GM18870 (cell line): ENCODE measurements around the gene TBPL1.
"Not testable (repeated sequence)": the region's sequence is repeated elsewhere in the genome, so short reads cannot be mapped to it uniquely, and the experiment has no call there.

Experiments used
- ATAC-seq: cut with Tn5 transposase; IDR thresholded peaks from one replicate; pipeline ENCODE4 v1.9.1; 2021; ENCODE audit warnings: moderate library complexity; ENCODE audit not compliant: unreplicated experiment

The TBPL1 gene

GRCh38 chr6:133952815-133953633 is at the start of gene TBPL1:
Gene TBPL1 (plus strand): TSS chr6:133953224. CDS start chr6:133980126, 26,902 bp downstream.
- ATAC-seq = peak; percentile 86

GRCh38 chr6:133903855-133904254 is 49.2 kb upstream of the TBPL1 start:
- no peak for ATAC-seq

GRCh38 chr6:133906050-133906449 is 47.0 kb upstream of the TBPL1 start:
- no peak for ATAC-seq

GRCh38 chr6:133916650-133917151 is 36.3 kb upstream of the TBPL1 start:
- ATAC-seq = peak; percentile 82

- no peak for ATAC-seq
Observed at GRCh38 chr6:133917781-133918180, 35.2 kb upstream of the TBPL1 start.

- no peak for ATAC-seq
Observed at GRCh38 chr6:133918208-133918930, 34.7 kb upstream of the TBPL1 start.

- no peak for ATAC-seq
Observed at GRCh38 chr6:133919362-133919761, 33.7 kb upstream of the TBPL1 start.

GRCh38 chr6:133921249-133921859 is 31.7 kb upstream of the TBPL1 start:
- peak; percentile 36 for ATAC-seq

- peak; percentile 95 for ATAC-seq
Observed at GRCh38 chr6:133923938-133924593, 29.0 kb upstream of the TBPL1 start.

- ATAC-seq = not testable (repeated sequence)
Observed at GRCh38 chr6:133931221-133931620, 21.8 kb upstream of the TBPL1 start.

GRCh38 chr6:133936352-133936751 is 16.7 kb upstream of the TBPL1 start:
- ATAC-seq = not testable (repeated sequence)

- no peak for ATAC-seq
Observed at GRCh38 chr6:133937909-133938308, 15.1 kb upstream of the TBPL1 start.

GRCh38 chr6:133938533-133938932 is 14.5 kb upstream of the TBPL1 start:
- no peak for ATAC-seq

- ATAC-seq = no peak
Observed at GRCh38 chr6:133939778-133940667, 13.0 kb upstream of the TBPL1 start.

- no peak for ATAC-seq
Observed at GRCh38 chr6:133945158-133945557, 7.9 kb upstream of the TBPL1 start.

- ATAC-seq = no peak
Observed at GRCh38 chr6:133947302-133947900, 5.6 kb upstream of the TBPL1 start.

GRCh38 chr6:133948472-133948871 is 4.6 kb upstream of the TBPL1 start:
- ATAC-seq = no peak

- ATAC-seq = no peak
Observed at GRCh38 chr6:133951227-133951626, 1.8 kb upstream of the TBPL1 start.
